ENCODE measurements around the gene ARMC12.

GRCh38 chr6:35724471-35724870 is 12.4 kb upstream of the ARMC12 start:
- TF ChIP-seq ZNF274 (IDR thresholded peaks at IDR 0.05; ENCODE audit: low read depth, low read length) (no peak), YY1 (IDR thresholded peaks at IDR 0.05; ENCODE audit: insufficient read depth, insufficient read length) (no peak)

Measured in NT2/D1 (cell line).